Measurements from ENCODE around the gene CPZ. TPM values are rescaled to one million over a fixed set of nuclear protein-coding genes. Genes with fewer than 3 reads are reported as not detected.

The CPZ gene
- total RNA-seq, 2 donors from 2014 or later = 0.90 to 1.2 TPM

GRCh38 chr4:8599091-8599460 is 6.5 kb downstream of the CPZ start:
- TF ChIP-seq, protein P1, sequence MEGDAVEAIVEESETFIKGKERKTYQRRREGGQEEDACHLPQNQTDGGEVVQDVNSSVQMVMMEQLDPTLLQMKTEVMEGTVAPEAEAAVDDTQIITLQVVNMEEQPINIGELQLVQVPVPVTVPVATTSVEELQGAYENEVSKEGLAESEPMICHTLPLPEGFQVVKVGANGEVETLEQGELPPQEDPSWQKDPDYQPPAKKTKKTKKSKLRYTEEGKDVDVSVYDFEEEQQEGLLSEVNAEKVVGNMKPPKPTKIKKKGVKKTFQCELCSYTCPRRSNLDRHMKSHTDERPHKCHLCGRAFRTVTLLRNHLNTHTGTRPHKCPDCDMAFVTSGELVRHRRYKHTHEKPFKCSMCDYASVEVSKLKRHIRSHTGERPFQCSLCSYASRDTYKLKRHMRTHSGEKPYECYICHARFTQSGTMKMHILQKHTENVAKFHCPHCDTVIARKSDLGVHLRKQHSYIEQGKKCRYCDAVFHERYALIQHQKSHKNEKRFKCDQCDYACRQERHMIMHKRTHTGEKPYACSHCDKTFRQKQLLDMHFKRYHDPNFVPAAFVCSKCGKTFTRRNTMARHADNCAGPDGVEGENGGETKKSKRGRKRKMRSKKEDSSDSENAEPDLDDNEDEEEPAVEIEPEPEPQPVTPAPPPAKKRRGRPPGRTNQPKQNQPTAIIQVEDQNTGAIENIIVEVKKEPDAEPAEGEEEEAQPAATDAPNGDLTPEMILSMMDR (IDR thresholded peaks at IDR 0.05) = no peak
- H3K4me1 ChIP-seq = no peaks in the 10 kb centered on the region
- no peak overlapping the region for H3K4me3 ChIP-seq
- H3K27me3 ChIP-seq = no peaks in the 10 kb centered on the region
- no peak overlapping the region for H3K27ac ChIP-seq
- H3K36me3 ChIP-seq = no peaks in the 10 kb centered on the region
- H3K9me3 ChIP-seq = no peaks in the 10 kb centered on the region
- no peak for DNase-seq (ENCODE audit: low spot score)

GRCh38 chr4:8599657-8600056 is 7.1 kb downstream of the CPZ start:
- Histone ChIP-seq H3K4me3 (no peak overlapping the region), H3K9me3 (no peaks in the 10 kb centered on the region), H3K4me1 (no peaks in the 10 kb centered on the region), H3K36me3 (no peaks in the 10 kb centered on the region), H3K27me3 (no peaks in the 10 kb centered on the region), H3K27ac (no peak overlapping the region)
- DNase-seq (ENCODE audit: low spot score) = no peak
- TF ChIP-seq, protein P1 (IDR thresholded peaks at IDR 0.05) = no peak

GRCh38 chr4:8600266-8600665 is 7.7 kb downstream of the CPZ start:
- Histone ChIP-seq H3K9me3 (no peaks in the 10 kb centered on the region), H3K4me3 (no peak overlapping the region), H3K36me3 (no peaks in the 10 kb centered on the region), H3K27me3 (no peaks in the 10 kb centered on the region), H3K27ac (no peak overlapping the region), H3K4me1 (no peaks in the 10 kb centered on the region)
- TF ChIP-seq, protein P1 (IDR thresholded peaks at IDR 0.05) = no peak
- no peak for DNase-seq (ENCODE audit: low spot score)

- Histone ChIP-seq H3K9me3 (no peaks in the 10 kb centered on the region), H3K27ac (no peak overlapping the region), H3K27me3 (no peaks in the 10 kb centered on the region), H3K4me1 (no peaks in the 10 kb centered on the region), H3K36me3 (no peaks in the 10 kb centered on the region), H3K4me3 (no peak overlapping the region)
- TF ChIP-seq, protein P1 (IDR thresholded peaks at IDR 0.05) = no peak
- no peak for DNase-seq (ENCODE audit: low spot score)
These were observed 8.1 kb downstream of the CPZ start for GRCh38 chr4:8600686-8601085.

- DNase-seq (ENCODE audit: low spot score) = no peak
- Histone ChIP-seq H3K36me3 (no peaks in the 10 kb centered on the region), H3K27me3 (no peaks in the 10 kb centered on the region), H3K4me1 (no peaks in the 10 kb centered on the region), H3K27ac (no peak overlapping the region), H3K9me3 (no peaks in the 10 kb centered on the region), H3K4me3 (no peak overlapping the region)
- TF ChIP-seq, protein P1 (IDR thresholded peaks at IDR 0.05) = no peak
These were observed 8.5 kb downstream of the CPZ start for GRCh38 chr4:8601086-8601485.

GRCh38 chr4:8601556-8601955 is 9.0 kb downstream of the CPZ start:
- DNase-seq (ENCODE audit: low spot score) = no peak
- no peaks in the 10 kb centered on the region for H3K9me3 ChIP-seq
- TF ChIP-seq, protein P1 (IDR thresholded peaks at IDR 0.05) = no peak
- no peak overlapping the region for H3K27ac ChIP-seq
- H3K4me3 ChIP-seq = no peak overlapping the region
- no peaks in the 10 kb centered on the region for H3K4me1 ChIP-seq
- H3K36me3 ChIP-seq = no peaks in the 10 kb centered on the region
- no peaks in the 10 kb centered on the region for H3K27me3 ChIP-seq
